Thymus (tissue), 11 donors: Measurements from ENCODE around the gene PLBD2. TPM values are rescaled to one million over a fixed set of nuclear protein-coding genes. Genes with fewer than 3 reads are reported as not detected.

ENCODE experiments used
- DNase-seq, 9 donors: peaks; one replicate each; pipeline ENCODE4 v3.0.0-alpha.2; 2013; ENCODE audit warnings: low spot score in 9 of 9, low read depth in 6 of 9, missing footprints in 1 of 9
- H3K27ac ChIP-seq, 2 donors: one replicate each; pipeline ENCODE4 v1.5.1; 2013; ENCODE audit warnings: control low read depth in 1 of 2, low read depth in 1 of 2, low read length in 1 of 2, mild to moderate bottlenecking in 1 of 2, moderate library complexity in 1 of 2
- H3K27me3 ChIP-seq, 2 donors: one replicate each; pipeline ENCODE4 v1.5.1; 2013; ENCODE audit warnings: low read length in 1 of 2; ENCODE audit not compliant: control insufficient read depth in 2 of 2, insufficient read depth in 1 of 2
- H3K36me3 ChIP-seq, 2 donors: one replicate each; pipeline ENCODE4 v1.5.1; 2013; ENCODE audit warnings: low read length in 1 of 2, mild to moderate bottlenecking in 1 of 2, moderate library complexity in 1 of 2; ENCODE audit not compliant: control insufficient read depth in 2 of 2, insufficient read depth in 2 of 2
- H3K4me1 ChIP-seq, 2 donors: one replicate each; pipeline ENCODE4 v1.5.1; 2013; ENCODE audit warnings: low read length in 2 of 2; ENCODE audit not compliant: control insufficient read depth in 2 of 2, insufficient read depth in 2 of 2
- H3K4me3 ChIP-seq, 2 donors: one replicate each; pipeline ENCODE4 v1.5.1; 2013; ENCODE audit warnings: low read length in 2 of 2, control low read depth in 1 of 2, mild to moderate bottlenecking in 1 of 2
- H3K9me3 ChIP-seq, 2 donors: one replicate each; pipeline ENCODE4 v1.5.1; 2013; ENCODE audit warnings: low read length in 1 of 2, mild to moderate bottlenecking in 1 of 2; ENCODE audit not compliant: control insufficient read depth in 2 of 2, insufficient read depth in 1 of 2
- WGBS: extraction: QIAGEN DNeasy Blood & Tissue Kit; methylation state at CpG from one replicate; pipeline ENCODE4 v1.1.7; 2013; 5-methylcytosine and 5-hydroxymethylcytosine counted together
- polyA plus RNA-seq: library from polyadenylated mRNA; stranded (reverse); fragments of 200-250 nt; gene quantifications from one replicate; pipeline ENCODE4 v1.2.3, GENCODE V29; 2013
- total RNA-seq: library from RNA; stranded (reverse); fragments of 120-200 nt; gene quantifications from one replicate; pipeline ENCODE4 v1.2.4, GENCODE V29; 2013
- donor health status: healthy.

The PLBD2 gene
- total and polyA plus RNA-seq, 2 donors: 2.5 to 9.3 TPM

DNA sequence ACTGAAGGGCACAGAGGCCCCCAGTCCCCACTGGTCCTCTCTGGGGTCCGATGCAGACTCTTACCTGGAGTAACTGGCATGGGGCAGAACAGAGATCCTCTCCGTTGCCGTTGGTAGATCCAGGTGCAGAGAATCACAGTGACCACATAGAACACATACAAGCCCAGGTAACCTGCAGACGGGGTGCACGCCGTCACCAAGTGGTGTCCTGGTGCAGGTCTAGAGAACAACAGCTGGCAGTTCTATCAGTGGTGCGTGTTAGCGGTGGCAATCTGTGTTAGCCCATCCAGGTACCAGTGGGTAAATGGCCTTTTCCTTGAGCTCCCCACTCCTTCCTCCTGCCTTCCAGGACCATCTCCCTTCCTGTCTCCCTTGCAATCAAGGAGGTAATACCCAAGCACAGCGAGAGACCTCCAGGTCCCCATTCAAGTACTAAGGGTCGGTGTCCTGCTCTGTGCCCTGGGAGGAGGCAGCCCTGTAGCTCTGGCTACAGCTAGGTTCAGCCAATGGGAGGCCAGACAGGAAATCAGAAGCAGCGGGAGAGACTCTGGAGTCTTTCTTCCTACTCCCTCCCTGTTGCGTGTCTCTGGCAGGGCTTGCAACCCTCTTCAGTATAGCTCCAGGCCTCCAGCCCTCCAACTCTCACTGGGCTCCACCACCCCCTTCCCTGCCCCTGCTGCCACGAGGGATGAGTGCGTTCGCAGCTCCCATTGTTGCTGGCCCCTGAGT is 39.3 kb upstream of the PLBD2 start:
- Histone ChIP-seq H3K27ac (no peak overlapping the region), H3K27me3 (no peaks in the 10 kb centered on the region), H3K4me1 (no peaks in the 10 kb centered on the region), H3K4me3 (no peak overlapping the region), H3K9me3 (peaks cover 0 to 10% of the 10 kb centered on the region in 2 donors), H3K36me3 (peaks cover 76 to 93% of the 10 kb centered on the region in 2 donors)
- 94% methylated on average over 15 of the region's 15 CpGs for WGBS
- no peak for DNase-seq

DNA sequence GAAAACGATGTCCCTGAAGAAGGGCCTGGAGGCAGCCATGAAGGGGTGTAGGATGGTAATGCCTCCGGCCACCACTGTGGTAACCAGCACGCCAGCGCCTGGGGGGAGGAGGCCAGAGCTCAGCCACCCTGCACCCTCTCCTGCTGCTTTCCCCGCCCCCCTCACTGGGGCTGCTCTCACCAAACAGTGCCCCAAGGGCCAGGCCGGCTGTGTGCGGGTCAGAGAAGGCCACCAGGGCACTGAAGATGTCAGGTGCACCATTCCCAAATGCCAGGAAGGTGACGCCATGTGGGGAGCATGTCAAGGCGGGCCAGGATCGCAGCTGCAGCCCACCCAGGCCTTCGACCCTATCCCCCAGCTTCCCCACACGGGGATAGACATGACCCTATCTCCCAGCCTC is 38.0 kb upstream of the PLBD2 start:
- Histone ChIP-seq H3K36me3 (peaks cover 62 to 80% of the 10 kb centered on the region in 2 donors), H3K9me3 (peaks cover 0 to 10% of the 10 kb centered on the region in 2 donors), H3K27ac (no peak overlapping the region), H3K4me3 (no peak overlapping the region), H3K27me3 (no peaks in the 10 kb centered on the region), H3K4me1 (no peaks in the 10 kb centered on the region)
- no peak for DNase-seq
- 97% methylated on average over 12 of the region's 12 CpGs for WGBS

DNA sequence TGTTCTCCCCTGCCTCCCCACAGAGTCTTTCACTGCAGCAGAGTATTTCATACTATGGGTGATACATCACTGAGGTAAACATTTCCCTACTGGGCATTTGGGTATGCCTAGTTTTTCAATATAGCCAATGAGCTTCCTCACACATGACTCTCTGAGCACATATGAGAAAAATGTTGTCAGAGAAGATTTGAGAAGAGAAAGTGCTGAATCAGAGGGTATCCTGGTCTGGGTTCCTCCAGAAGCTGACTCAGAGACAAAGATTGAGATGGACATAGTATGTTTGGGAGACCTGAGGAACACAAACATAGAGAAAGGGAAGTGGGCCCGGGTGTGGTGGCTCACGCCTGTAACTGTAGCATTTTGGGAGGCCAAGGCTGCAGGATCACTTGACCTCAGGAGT is 36.0 kb upstream of the PLBD2 start:
- Histone ChIP-seq H3K36me3 (peaks cover 52 to 71% of the 10 kb centered on the region in 2 donors), H3K4me3 (no peak overlapping the region), H3K27ac (no peak overlapping the region), H3K4me1 (no peaks in the 10 kb centered on the region), H3K27me3 (no peaks in the 10 kb centered on the region), H3K9me3 (peaks cover 0 to 10% of the 10 kb centered on the region in 2 donors)
- DNase-seq: no peak
- 97% methylated on average over 2 of the region's 2 CpGs for WGBS

DNA sequence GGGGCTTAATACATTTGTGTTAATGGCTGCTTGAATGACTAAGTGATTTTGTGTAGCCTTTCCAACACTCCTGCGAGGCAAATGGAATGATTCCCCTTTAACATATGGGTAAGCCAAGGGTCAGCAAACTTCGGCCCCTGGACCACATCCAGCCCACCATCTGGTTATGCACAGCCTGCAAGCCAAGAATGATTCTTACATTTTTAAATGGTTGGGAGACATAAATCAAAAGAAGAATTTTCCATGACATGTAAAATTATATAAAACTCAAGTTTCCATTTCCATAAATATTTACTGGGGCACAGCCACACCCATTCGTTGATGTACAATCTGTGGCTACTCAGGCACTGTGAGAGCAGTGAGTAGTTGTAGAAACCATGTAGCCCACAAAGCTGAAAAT is 32.5 kb upstream of the PLBD2 start:
- DNase-seq: no peak
- 95% methylated on average over 3 of the region's 3 CpGs for WGBS
- Histone ChIP-seq H3K27me3 (no peaks in the 10 kb centered on the region), H3K27ac (no peak overlapping the region), H3K9me3 (peaks cover 0 to 8% of the 10 kb centered on the region in 2 donors), H3K4me3 (no peak overlapping the region), H3K4me1 (no peaks in the 10 kb centered on the region), H3K36me3 (peaks cover 42 to 60% of the 10 kb centered on the region in 2 donors)

DNA sequence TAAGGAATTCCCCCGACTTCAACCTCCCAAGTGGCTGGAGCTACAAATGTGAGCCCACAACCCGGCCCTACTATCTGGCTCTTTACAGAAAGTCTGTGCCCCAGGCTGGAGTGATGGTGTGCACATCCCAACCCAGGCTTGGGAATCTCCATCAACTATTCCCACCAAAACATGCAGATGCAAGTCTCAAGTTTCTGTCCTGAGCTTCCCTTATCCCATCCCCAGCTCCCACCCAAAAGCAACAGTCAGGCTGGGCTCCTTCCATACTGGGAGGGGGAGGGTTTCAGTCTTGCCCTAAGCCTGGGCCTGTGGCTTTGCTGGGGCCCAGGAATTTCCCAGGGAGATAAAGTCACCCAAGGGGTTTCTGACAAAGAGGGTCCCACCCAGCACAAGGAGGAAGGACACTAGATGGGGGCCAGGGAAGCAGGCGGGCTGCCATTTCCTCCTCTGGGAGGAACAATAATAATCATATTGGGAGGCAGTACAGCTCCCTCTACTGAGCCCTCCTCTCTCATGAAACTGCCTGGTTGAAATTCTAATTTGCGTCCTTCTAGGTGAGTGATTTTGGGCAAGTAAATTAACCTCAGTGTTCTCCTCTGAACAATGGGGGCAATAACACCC is 31.5 kb upstream of the PLBD2 start:
- Histone ChIP-seq H3K9me3 (peaks cover 0 to 4% of the 10 kb centered on the region in 2 donors), H3K4me1 (no peaks in the 10 kb centered on the region), H3K4me3 (no peak overlapping the region), H3K36me3 (peaks cover 40 to 61% of the 10 kb centered on the region in 2 donors), H3K27me3 (no peaks in the 10 kb centered on the region), H3K27ac (no peak overlapping the region)
- no peak for DNase-seq
- 94% methylated on average over 4 of the region's 4 CpGs for whole genome bisulfite sequencing

DNA sequence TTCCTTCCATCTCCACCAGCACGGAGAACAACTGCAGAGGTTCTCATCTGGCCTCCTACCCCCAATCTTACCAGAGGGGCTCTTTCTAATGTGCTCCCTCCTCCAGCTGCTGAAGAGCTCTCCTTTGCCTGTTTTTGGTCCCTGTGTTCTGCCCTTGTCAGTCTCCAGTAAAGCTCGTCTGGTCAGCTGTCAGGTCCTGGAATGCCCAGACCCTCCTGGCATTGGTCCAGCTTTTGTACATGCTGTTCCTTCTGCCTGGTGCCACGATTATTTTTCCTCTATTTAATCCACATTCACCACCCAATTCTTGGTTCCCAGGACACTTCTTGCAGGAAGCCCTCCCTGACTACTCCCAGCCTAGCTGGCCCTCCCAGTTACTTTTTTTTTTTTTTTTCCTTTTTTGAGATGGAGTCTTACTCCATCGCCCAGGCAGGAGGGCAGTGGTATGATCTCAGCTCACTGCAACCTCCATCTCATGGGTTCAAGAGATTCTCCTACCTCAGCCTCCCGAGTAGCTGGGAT is 30.0 kb upstream of the PLBD2 start:
- Histone ChIP-seq H3K4me1 (peaks cover 9% of the 10 kb centered on the region in 2 donors), H3K27me3 (no peaks in the 10 kb centered on the region), H3K4me3 (no peak overlapping the region), H3K36me3 (peaks cover 44 to 58% of the 10 kb centered on the region in 2 donors), H3K27ac (no peak overlapping the region), H3K9me3 (no peaks in the 10 kb centered on the region)
- WGBS: 97% methylated on average over 5 of the region's 5 CpGs
- no peak for DNase-seq

DNA sequence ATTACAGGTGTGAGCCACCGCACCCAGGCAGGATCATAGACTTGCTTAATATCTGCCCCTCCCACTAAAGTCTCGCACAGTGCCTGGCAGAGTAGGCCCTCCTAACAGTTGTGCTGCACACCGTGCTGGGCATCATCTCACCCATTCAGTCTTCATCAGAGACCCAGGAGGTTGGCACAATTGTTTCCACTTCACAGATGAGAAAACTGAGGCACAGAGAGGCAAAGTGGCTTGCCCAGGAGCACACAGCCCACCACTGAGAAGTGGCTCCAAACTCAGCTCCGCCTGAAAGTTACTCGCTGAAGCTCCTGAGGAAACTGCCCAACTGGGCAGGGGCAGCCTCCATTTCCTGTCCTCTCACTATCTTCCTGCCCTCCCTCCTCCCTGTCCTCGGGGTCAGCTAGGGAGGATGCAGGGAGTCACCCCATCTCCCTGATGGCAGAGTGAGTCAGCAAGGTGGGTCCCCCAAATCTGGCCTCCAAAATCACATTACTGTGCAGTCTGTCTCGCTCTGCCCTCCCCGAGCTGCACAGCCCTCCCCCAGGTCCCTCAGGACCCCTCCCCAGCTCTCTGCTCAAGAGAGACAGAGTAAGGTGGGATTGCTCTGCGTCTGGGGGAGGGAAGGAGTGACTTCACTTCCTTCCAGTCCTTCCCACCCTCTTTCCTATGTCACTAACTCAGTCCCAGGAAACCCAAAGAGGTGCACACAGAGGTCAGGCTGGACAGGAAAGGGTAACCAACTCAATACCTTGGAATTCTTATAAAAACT is 29.2 kb upstream of the PLBD2 start:
- WGBS: 98% methylated on average over 9 of the region's 9 CpGs
- peaks cover 44 to 55% of the 10 kb centered on the region in 2 donors for H3K36me3 ChIP-seq

DNA sequence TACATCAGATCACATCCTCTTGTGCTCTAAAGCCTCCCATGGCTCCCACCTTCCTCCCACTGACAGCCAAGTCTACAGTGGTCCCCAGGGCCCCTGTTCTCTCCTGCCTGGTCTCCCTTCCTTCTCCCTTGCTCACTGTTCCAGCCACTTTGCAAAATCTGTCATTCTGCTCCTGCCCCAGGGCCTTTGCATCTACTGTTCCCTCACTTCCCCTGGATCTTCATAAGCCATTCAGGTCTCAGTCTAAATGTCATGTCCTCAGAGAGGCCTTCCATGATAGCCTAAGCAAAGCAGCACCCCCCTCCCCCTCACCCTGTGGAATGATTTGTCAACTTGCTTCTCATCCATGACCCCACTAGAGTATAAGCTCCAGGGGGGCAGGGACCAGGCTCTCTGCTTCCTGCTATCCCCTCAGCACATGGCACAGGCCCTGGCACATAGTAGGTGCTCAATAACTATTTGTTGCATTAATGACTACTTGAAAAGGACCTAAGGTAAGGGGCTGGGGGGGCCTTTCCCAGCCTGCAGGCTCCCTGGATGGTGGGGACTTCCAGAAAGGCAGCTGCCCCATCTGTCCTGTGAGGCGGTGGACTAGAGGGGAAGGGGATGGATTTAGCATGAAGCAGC is 28.5 kb upstream of the PLBD2 start:
- Histone ChIP-seq H3K4me3 (no peak overlapping the region), H3K27me3 (no peaks in the 10 kb centered on the region), H3K36me3 (peaks cover 44 to 55% of the 10 kb centered on the region in 2 donors), H3K4me1 (peaks cover 11 to 15% of the 10 kb centered on the region in 2 donors), H3K9me3 (no peaks in the 10 kb centered on the region), H3K27ac (no peak overlapping the region)
- no peak for DNase-seq
- WGBS: 100% methylated on average over 1 of the region's 1 CpG

More for the DNA sequence above, 29.2 kb upstream of the PLBD2 start:
- no peak for DNase-seq
- H3K4me3 ChIP-seq: no peak overlapping the region
- H3K27me3 ChIP-seq: no peaks in the 10 kb centered on the region
- H3K27ac ChIP-seq: no peak overlapping the region
- peaks cover 11 to 15% of the 10 kb centered on the region in 2 donors for H3K4me1 ChIP-seq
- no peaks in the 10 kb centered on the region for H3K9me3 ChIP-seq
